GM18517 (cell line): ENCODE data around the gene LEO1.

Source experiments
- ATAC-seq: cut with Tn5 transposase; IDR thresholded peaks from one replicate; pipeline ENCODE4 v1.9.1; 2021; ENCODE audit warnings: mild to moderate bottlenecking, moderate library complexity; ENCODE audit not compliant: unreplicated experiment

The LEO1 gene

DNA sequence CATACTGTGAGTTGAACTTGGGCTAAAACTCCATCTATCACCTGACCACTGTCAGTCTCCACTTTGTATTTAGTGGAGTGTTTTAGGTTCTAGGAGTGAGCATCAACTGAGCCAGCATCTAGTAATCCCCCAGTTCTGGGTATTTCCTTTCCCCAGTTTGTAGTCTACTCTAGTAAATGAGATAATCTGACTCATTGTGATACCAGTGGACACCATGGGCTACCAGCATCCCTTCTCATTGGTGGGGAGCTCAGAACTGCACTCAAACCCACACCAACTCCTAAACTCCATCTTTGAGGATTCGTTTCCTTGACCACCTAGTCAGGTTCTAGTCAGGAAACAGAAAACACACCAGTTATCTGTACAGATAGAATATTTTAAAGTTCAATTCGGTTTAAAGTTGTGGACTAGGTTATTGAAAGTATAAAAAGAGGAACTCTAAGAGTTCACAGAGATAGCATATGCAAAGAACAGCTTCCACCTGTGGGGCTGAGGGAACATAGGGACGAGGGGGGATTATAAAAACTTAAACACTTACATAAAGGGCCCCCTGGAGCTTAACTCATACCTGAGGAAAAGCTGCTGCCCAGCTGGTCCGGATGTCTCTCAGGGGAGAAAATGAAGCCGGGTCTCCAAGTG, 36.0 kb downstream of the LEO1 start:
- peak; percentile 93 for ATAC-seq

- no peak for ATAC-seq
These were observed 39.4 kb downstream of the LEO1 start for GRCh38 chr15:51932161-51932560.

GRCh38 chr15:51931638-51932037, 39.9 kb downstream of the LEO1 start:
- ATAC-seq = no peak

- ATAC-seq = no peak
These were observed 40.6 kb downstream of the LEO1 start for GRCh38 chr15:51931016-51931415.

DNA sequence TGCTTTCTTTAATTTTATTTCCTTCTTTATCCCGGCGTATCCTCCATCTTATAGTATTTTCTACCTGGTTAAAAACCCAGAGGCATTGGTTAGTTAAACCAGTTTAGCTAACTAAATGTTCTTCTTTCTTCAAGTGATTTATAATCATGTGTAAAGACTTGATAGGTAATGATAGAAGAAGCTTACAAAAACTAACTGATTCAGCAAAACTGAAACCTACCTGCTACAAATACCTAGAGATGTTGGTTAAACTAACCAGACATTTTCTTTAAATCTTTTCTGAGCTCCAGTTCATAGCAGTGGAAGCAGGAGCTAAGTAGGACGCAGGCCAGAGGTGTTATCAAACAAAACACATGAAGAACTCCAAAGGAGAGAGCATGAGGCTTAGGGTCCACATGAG, 44.8 kb downstream of the LEO1 start:
- ATAC-seq = no peak

GRCh38 chr15:51924156-51925068, 47.2 kb downstream of the LEO1 start:
- no peak for ATAC-seq

DNA sequence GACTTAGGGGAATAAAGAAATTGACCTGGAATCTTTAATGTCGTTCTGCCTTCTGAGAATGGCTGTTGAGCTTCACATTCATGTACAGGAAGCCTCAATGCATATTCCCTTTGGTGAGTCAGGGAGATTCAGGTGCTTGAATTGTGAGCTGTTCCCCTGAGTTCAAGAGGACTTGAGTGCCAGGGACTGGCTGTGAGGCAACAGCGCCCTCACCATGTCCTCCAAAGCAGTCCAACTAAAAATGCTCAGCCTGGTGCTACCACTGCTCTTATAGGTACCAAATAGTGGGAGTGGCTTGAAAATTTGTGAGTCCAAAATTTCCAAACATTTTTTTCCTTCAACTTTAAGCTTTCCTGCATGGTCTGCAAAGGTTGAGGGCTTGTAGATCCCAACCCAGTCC, 54.1 kb downstream of the LEO1 start:
- no peak for ATAC-seq

DNA sequence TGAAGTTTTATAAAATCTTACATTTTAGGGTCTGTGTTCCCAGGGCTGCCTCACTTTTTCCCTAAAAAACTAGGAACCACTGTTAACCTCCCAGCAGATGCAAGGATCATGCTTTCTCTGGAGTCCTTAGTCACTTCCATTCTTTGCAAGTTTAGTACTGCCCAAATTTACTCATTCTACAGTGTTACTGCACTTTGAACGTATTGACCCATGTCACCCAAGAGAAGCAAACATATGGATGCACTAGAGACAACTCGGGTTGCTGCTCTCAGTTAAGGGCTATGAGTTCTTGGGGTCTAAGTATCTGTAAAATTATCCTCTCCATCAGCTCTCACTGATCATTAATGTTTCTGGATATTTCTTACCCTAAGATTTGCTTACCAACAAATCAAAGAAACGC, 59.0 kb downstream of the LEO1 start:
- no peak for ATAC-seq

DNA sequence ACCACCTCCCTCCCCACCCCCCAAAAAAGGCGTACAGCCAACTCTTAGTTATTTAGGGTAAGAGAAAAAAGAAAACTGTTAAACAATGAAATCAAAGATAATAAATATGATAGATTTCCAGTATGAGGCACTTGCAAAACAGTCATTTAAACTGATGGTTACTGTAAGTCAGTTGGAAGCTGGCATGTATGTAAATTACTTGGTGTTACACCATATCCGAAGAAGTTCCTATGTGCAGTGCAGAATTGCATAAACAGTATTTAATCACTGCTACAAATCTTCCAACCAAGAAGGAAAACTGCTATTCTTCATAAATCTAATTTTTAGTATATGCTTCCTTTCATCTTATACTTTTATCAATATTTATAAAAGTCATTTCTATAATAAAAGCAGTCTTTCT, 62.0 kb downstream of the LEO1 start:
- ATAC-seq = no peak

DNA sequence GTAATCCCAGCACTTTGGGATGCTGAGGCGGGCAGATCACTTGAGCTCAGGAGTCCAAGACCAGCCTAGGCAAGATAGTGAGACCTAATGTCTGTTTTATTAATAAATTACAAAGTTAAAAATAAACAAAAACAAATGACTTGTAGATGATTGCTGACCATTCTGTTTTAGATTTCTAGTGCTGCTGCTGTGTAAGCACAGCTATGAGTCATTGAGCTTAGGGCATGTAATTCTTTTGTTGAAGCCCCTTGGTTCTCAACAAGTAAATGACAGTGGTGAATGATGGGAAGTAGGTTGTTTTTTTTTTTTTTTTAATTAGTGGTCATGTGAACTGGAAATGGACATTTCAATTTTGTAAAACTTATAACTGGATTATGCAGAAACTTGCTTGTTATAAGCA, 63.3 kb downstream of the LEO1 start:
- ATAC-seq = no peak

- no peak for ATAC-seq
These were observed 64.3 kb downstream of the LEO1 start for GRCh38 chr15:51907136-51907862.

DNA sequence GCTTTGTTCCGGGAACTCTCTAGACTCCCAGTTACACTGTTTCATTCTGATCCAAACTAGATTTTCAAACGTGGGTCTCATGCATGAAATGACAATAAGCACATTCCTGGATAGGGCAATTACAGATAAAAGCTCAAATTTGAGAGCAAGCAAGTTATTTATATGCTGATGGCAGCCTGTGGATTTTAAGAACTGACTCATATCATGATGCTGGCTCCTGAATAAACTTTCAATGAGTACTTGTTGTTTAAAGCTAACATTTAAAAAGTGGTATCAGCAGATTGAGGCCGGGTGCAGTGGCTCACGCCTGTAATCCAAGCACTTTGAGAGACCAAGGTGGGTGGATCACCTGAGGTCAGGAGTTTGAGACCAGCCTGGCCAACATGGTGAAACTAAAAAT, 66.6 kb downstream of the LEO1 start:
- ATAC-seq = no peak

DNA sequence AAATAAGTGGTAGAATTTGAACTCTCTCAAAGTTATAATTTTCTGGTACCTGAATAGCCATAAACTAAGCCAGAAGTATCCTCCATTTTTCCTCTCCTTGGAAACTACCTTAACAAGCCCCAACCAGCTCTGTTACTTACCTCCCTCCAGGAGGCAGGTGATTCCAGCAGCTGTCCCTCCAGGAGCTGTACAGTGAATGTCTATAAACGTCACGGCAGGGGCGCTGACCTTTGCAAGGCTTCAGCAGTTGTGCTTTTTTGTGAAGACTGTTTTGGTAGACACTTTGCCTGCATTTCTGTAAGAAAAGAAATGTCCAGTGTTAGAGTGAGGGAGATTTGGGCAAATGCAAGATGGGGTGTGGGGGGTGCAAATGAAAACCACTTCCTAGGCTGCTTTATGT, 67.2 kb downstream of the LEO1 start:
- no peak for ATAC-seq

DNA sequence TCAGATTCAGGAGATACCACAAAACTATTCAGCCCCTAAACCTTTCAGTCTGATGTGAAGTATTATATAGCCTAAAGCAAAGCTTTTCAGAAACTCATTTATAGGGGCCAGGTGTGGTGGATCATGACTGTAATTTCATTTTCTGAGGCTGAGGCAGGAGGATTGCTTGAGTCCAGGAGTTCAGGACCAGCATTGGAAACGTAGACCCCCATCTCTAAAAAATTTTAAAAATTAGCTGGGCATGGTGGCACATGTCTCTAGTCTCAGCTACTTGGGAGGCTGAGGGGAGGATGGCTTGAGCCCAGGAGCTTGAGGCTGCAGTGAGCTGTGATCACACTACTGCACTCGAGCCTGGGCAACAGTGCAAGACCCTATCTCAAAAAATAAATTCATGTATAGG, 82.1 kb downstream of the LEO1 start:
- no peak for ATAC-seq

DNA sequence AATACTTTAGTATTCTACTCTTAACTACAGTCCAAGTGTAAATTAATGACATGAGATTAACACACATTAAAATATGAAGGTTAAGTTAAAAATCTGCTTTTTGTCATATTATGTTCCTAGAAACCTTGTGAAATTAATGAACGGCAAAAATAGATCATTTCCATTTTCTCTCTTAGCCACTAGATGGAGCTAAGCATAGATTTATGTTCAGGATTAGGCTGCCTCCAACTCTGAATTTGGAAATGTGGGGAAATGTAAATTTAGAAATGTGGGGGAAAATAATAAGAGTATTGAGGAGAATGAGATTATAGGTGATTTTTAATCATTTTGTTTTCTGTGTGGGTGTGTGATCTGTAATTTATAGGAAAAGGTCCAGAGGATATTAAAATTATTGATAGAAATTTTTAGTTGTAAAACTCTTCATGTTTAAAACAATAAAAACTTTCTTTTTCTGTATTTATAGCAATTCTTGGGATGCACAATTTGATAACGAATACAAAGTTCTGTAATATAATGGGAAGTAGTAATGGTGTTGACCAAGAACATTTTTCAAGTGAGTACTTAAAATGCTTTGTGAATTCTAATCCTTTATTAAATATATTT, 82.9 kb downstream of the LEO1 start:
- ATAC-seq = no peak
